PFSK-1 (cell line): ENCODE results near the gene NRP1.

ENCODE experiments used
- FOXP2 ChIP-seq: optimal IDR thresholded peaks from 2 replicates; pipeline ENCODE3; 2011; ENCODE audit warnings: borderline replicate concordance, control low read depth, inconsistent platforms; ENCODE audit not compliant: insufficient read depth; ENCODE audit errors: extremely low read length, extremely low read depth
- POLR2AphosphoS5 ChIP-seq: IDR thresholded peaks from 2 replicates; pipeline ENCODE4 v1.6.1; 2012; ENCODE audit warnings: low read depth, mild to moderate bottlenecking, control low read depth, low read length, moderate library complexity
- SIN3A ChIP-seq: IDR thresholded peaks from 2 replicates; pipeline ENCODE4 v1.6.1; 2012; ENCODE audit warnings: mild to moderate bottlenecking, low read length, moderate library complexity, borderline replicate concordance; ENCODE audit not compliant: insufficient read depth
- TAF1 ChIP-seq: IDR thresholded peaks from 2 replicates; pipeline ENCODE4 v1.6.1; 2012; ENCODE audit warnings: low read length, control low read depth, borderline replicate concordance; ENCODE audit not compliant: insufficient read depth
- TF ChIP-seq, protein P1 (sequence below), 2 experiments: IDR thresholded peaks; 2 replicates each; pipeline versions ENCODE4 v1.6.1 to v1.8.0; 2011 to 2012; ENCODE audit warnings: low read depth in 2 of 2, low read length in 2 of 2, control low read depth in 1 of 2, inconsistent platforms in 1 of 2, mild to moderate bottlenecking in 1 of 2, moderate library complexity in 1 of 2; ENCODE audit not compliant: insufficient read depth in 1 of 2

DNA sequence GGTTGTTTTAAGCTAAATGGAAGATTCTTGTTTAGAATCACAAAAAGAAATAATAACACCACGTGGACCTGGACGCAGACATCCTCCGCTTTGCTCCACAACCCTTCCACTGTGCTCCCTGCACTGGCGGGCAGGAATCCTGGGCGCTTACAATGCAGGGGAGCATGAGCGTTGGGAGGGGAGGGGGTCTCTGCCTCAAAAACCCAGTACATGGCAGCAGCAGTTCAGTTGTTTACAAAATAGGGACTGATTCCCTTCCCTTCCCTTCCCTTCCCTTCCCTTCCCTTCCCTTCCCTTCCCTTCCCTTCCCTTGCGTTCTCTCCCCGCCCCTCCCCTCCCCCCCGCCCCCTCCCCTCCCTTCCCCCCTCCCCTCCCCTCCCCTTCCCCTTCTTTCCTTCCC is 206.8 kb downstream of the NRP1 start:
- TF ChIP-seq POLR2AphosphoS5 (no peak), SIN3A (no peak), TAF1 (no peak), FOXP2 (no peak)
- TF ChIP-seq, protein P1, sequence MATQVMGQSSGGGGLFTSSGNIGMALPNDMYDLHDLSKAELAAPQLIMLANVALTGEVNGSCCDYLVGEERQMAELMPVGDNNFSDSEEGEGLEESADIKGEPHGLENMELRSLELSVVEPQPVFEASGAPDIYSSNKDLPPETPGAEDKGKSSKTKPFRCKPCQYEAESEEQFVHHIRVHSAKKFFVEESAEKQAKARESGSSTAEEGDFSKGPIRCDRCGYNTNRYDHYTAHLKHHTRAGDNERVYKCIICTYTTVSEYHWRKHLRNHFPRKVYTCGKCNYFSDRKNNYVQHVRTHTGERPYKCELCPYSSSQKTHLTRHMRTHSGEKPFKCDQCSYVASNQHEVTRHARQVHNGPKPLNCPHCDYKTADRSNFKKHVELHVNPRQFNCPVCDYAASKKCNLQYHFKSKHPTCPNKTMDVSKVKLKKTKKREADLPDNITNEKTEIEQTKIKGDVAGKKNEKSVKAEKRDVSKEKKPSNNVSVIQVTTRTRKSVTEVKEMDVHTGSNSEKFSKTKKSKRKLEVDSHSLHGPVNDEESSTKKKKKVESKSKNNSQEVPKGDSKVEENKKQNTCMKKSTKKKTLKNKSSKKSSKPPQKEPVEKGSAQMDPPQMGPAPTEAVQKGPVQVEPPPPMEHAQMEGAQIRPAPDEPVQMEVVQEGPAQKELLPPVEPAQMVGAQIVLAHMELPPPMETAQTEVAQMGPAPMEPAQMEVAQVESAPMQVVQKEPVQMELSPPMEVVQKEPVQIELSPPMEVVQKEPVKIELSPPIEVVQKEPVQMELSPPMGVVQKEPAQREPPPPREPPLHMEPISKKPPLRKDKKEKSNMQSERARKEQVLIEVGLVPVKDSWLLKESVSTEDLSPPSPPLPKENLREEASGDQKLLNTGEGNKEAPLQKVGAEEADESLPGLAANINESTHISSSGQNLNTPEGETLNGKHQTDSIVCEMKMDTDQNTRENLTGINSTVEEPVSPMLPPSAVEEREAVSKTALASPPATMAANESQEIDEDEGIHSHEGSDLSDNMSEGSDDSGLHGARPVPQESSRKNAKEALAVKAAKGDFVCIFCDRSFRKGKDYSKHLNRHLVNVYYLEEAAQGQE (IDR thresholded peaks at IDR 0.05; ENCODE audit: insufficient read depth in 1 of 2, low read depth in 2 of 2, low read length in 2 of 2), result no peak
